Keratinocyte (primary cell): ENCODE results near the gene PRKCSH.

Source experiments
- CTCF ChIP-seq, 3 experiments: IDR thresholded peaks in 1 of 3; conservative IDR thresholded peaks in 1 of 3; optimal IDR thresholded peaks in 1 of 3; 2 replicates in 2 of 3; 3 replicates in 1 of 3; pipeline versions ENCODE3 to v1.5.1; 2011; ENCODE audit warnings: low read length in 3 of 3, mild to moderate bottlenecking in 3 of 3, moderate library complexity in 2 of 3, control low read depth in 1 of 3, inconsistent platforms in 1 of 3; ENCODE audit not compliant: insufficient read depth in 2 of 3; ENCODE audit errors: extremely low read depth in 1 of 3
- EZH2 ChIP-seq: IDR thresholded peaks from one replicate; pipeline ENCODE4 v1.6.1; 2012; ENCODE audit warnings: inconsistent platforms, mild to moderate bottlenecking, low read length, moderate library complexity

- peak; percentile 78 to 93 (median 93) for TF ChIP-seq CTCF (optimal IDR thresholded peaks at IDR 0.05 in 1 of 3, IDR thresholded peaks at IDR 0.05 in 1 of 3, conservative IDR thresholded peaks at IDR 0.05 in 1 of 3; ENCODE audit: extremely low read depth in 1 of 3, insufficient read depth in 2 of 3, low read length in 3 of 3)
- no peak for TF ChIP-seq EZH2
Measured at GRCh38 chr19:11435057-11435832, at the start of gene PRKCSH, which contains the start of gene ODAD3.
